ENCODE results near the gene PXT1.

- TF ChIP-seq CTCF (IDR thresholded peaks at IDR 0.05; ENCODE audit: insufficient read depth, low read length) (no peak), REST (IDR thresholded peaks at IDR 0.05; ENCODE audit: insufficient replicate concordance, low read depth) (no peak), GABPA (IDR thresholded peaks at IDR 0.05; ENCODE audit: low read depth) (no peak), POLR2AphosphoS5 (IDR thresholded peaks at IDR 0.05; ENCODE audit: low read depth) (no peak), SPI1 (IDR thresholded peaks at IDR 0.05; ENCODE audit: borderline replicate concordance, low read depth) (no peak)
Measured at GRCh38 chr6:36445621-36446020, 3.0 kb upstream of the PXT1 start.
